NCI-H510A treated with DMSO at 0.1 percent for 48 hours (cell line): ENCODE results near the gene KAT14.
"Not testable (repeated sequence)": the region's sequence is repeated elsewhere in the genome, so short reads cannot be mapped to it uniquely, and the experiment has no call there.

Source experiments
- DNase-seq: peaks from one replicate; lab custom pipeline; 2025; lab: John Stamatoyannopoulos, UW

The KAT14 gene

DNA sequence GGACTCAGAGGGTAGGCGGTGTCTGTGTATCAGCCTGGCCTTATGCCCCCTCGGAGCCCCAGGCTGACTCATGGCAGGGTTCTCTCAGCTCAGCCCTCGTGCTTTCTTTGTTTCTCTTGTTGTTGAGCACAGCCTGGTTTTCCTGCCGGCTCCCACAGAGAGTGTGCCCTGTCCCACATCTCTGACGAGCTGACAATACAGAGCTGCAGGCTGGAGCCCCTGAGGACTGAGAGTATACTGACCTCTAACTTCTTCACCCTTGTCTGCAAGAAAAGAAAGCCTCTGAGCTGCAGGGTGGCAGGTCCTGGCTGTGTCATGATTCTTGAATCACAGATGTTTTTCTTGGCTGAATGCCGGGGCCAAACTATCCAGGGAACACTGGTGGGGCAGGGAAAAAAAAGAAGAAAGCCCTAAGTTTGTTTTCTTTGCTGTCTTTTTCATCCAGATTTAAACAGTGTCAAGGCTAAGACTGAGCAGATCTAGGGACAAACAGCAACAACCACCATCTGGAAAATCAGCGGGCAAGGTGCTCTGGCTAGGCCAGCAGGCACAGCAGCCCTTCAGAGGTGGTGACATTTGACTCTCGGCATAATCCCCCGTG is 87.4 kb downstream of the KAT14 start:
- DNase-seq: no peak

DNA sequence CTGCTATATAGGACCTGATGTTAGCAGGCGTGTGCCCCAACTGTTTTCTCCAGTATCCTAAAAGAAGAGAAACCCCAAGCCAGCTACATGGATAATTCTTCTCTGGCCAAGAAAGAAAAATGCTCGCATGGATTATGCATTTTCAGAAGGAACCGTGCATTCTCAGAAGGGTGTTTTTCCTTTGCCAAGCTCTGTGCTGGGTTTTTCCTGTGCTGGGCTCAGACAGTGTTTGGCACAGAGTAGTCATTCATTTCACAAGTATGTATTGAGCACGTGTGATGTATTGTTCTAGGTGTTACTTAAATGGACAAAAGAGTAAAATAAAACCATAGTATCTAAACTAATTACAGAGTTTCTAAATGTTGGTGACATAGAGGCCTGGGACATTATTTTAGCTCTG is 88.0 kb downstream of the KAT14 start:
- DNase-seq: no peak

DNA sequence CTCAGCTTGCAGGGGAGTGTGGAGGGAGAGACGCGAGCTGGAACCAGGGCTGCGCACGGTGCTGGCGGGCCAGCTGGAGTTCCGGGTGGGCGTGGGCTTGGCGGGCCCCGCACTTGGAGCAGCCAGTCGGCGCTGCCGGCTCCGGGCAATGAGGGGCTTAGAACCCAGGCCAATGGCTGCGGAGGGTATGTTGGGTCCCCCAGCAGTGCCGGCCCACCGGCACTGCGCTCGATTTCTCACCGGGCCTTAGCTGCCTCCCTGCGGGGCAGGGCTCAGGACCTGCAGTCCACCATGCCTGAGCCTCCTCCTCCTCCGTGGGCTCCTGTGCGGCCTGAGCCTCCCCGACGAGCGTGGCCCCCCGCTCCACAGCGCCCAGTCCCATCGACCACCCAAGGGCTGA is 89.1 kb downstream of the KAT14 start:
- not testable (repeated sequence) for DNase-seq

DNA sequence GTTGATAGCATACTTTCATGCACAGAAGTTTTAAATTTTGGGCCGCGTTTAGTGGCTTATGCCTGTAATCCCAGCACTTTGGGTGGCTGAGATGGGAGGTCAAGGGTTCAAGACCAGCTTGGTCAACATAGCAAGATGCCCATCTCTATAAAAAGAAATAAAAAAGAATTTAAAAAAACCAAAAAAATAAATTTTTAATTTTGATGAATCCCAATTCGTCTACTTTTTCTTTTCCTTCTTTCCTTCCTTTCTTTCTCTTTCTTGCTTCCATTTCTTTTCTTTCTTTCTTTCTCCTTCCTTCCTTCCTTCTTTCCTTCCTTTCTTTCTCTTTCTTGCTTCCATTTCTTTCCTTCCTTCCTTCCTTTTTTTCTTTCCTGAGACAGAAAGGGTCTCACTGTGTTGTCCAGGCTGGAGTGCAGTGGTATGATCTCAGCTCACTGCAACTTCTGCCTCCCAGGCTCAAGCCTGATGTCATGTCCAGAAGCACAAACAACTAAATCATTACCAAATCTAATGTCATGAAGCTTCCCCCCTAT is 95.8 kb downstream of the KAT14 start:
- DNase-seq: no peak
